ENCODE data around the gene PRAMEF13.
"Not testable (repeated sequence)": the region's sequence is repeated elsewhere in the genome, so short reads cannot be mapped to it uniquely, and the experiment has no call there.

GRCh38 chr1:13239633-13240032 lies 38.4 kb upstream of the PRAMEF13 start:
- TF ChIP-seq CTCF, POLR2AphosphoS5 (IDR thresholded peaks at IDR 0.05): not testable (repeated sequence)
